Measurements from ENCODE around the gene BNIP2.
"Not testable (repeated sequence)": the region's sequence is repeated elsewhere in the genome, so short reads cannot be mapped to it uniquely, and the experiment has no call there.

The BNIP2 gene

GRCh38 chr15:59688423-59688781 lies 718 bp downstream of the BNIP2 start:
- DNase-seq (ENCODE audit: low read depth): no peak

GRCh38 chr15:59687836-59688235 lies 1.3 kb downstream of the BNIP2 start:
- no peak for DNase-seq (ENCODE audit: low read depth)

GRCh38 chr15:59686389-59686788 lies 2.7 kb downstream of the BNIP2 start:
- no peak for DNase-seq (ENCODE audit: low read depth)

- DNase-seq (ENCODE audit: low read depth): no peak
Observed at GRCh38 chr15:59685737-59686297, 3.3 kb downstream of the BNIP2 start.

GRCh38 chr15:59680870-59681269 lies 8.2 kb downstream of the BNIP2 start:
- no peak for DNase-seq (ENCODE audit: low read depth)

GRCh38 chr15:59680346-59680745 lies 8.8 kb downstream of the BNIP2 start:
- DNase-seq (ENCODE audit: low read depth): no peak

- DNase-seq (ENCODE audit: low read depth): no peak
Observed at GRCh38 chr15:59678620-59679019, 10.5 kb downstream of the BNIP2 start.

- DNase-seq (ENCODE audit: low read depth): no peak
Observed at GRCh38 chr15:59678172-59678571, 10.9 kb downstream of the BNIP2 start.

GRCh38 chr15:59676565-59676964 lies 12.6 kb downstream of the BNIP2 start:
- DNase-seq (ENCODE audit: low read depth): no peak

- DNase-seq (ENCODE audit: low read depth): no peak
Observed at GRCh38 chr15:59674361-59674877, 14.7 kb downstream of the BNIP2 start.

- DNase-seq (ENCODE audit: low read depth): no peak
Observed at GRCh38 chr15:59668556-59668955, 20.6 kb downstream of the BNIP2 start.

- DNase-seq (ENCODE audit: low read depth): no peak
Observed at GRCh38 chr15:59662260-59662659, 26.9 kb downstream of the BNIP2 start.

GRCh38 chr15:59659366-59659765 lies 29.8 kb downstream of the BNIP2 start:
- DNase-seq (ENCODE audit: low read depth): no peak

GRCh38 chr15:59657635-59658125 lies 31.4 kb downstream of the BNIP2 start:
- no peak for DNase-seq (ENCODE audit: low read depth)

GRCh38 chr15:59656897-59657634 lies 32.1 kb downstream of the BNIP2 start, which contains the start of gene GTF2A2:
Gene GTF2A2, minus strand, starts transcription at chr15:59657515. Its CDS starts 5,238 bp downstream, at chr15:59652277.
- DNase-seq (ENCODE audit: low read depth): peak; percentile 90

- no peak for DNase-seq (ENCODE audit: low read depth)
Observed at GRCh38 chr15:59654046-59654445, 35.1 kb downstream of the BNIP2 start.

GRCh38 chr15:59649603-59650002 lies 39.5 kb downstream of the BNIP2 start:
- no peak for DNase-seq (ENCODE audit: low read depth)

- no peak for DNase-seq (ENCODE audit: low read depth)
Observed at GRCh38 chr15:59647085-59647484, 42.0 kb downstream of the BNIP2 start.

GRCh38 chr15:59646277-59646676 lies 42.8 kb downstream of the BNIP2 start:
- DNase-seq (ENCODE audit: low read depth): no peak

GRCh38 chr15:59645812-59646211 lies 43.3 kb downstream of the BNIP2 start:
- DNase-seq (ENCODE audit: low read depth): not testable (repeated sequence)

- no peak for DNase-seq (ENCODE audit: low read depth)
Observed at GRCh38 chr15:59644756-59645155, 44.4 kb downstream of the BNIP2 start.

- DNase-seq (ENCODE audit: low read depth): no peak
Observed at GRCh38 chr15:59642351-59642750, 46.8 kb downstream of the BNIP2 start.

GRCh38 chr15:59637507-59637906 lies 51.6 kb downstream of the BNIP2 start:
- not testable (repeated sequence) for DNase-seq (ENCODE audit: low read depth)

All from activated T-helper 9 cell treated with anti-CD3 and anti-CD28 coated beads, Interleukin-2, amount 50 U/mL, for 16 hours (primary cell).